Fibroblast of mammary gland (primary cell): ENCODE measurements around the gene TCAP.
A peak's percentile ranks its signal among the peaks of the same experiment; 100 is the strongest.

Experiments used
- DNase-seq: peaks from one replicate; pipeline ENCODE4 v3.0.0-alpha.2; 2010; ENCODE audit warnings: low read depth
- H3K4me3 ChIP-seq: 2 replicates; pipeline ENCODE4 v1.5.1; 2011; ENCODE audit warnings: low read depth, mild to moderate bottlenecking, low read length, moderate library complexity; ENCODE audit not compliant: control insufficient read depth
- CTCF ChIP-seq: conservative IDR thresholded peaks from 2 replicates; pipeline ENCODE4 v1.5.1; 2011; ENCODE audit warnings: low read depth, low read length, inconsistent platforms; ENCODE audit not compliant: control insufficient read depth, insufficient read depth

Gene TCAP

GRCh38 chr17:39667945-39668924 lies 3.1 kb downstream of the TCAP start, which contains the start of gene PNMT:
TSS of gene PNMT (plus strand) at chr17:39668453. CDS start at chr17:39668476, 23 bp downstream.
- peak; percentile 42 for DNase-seq
- H3K4me3 ChIP-seq: no peak within 1 kb of the TSS
- peak; percentile 38 for TF ChIP-seq CTCF

DNA sequence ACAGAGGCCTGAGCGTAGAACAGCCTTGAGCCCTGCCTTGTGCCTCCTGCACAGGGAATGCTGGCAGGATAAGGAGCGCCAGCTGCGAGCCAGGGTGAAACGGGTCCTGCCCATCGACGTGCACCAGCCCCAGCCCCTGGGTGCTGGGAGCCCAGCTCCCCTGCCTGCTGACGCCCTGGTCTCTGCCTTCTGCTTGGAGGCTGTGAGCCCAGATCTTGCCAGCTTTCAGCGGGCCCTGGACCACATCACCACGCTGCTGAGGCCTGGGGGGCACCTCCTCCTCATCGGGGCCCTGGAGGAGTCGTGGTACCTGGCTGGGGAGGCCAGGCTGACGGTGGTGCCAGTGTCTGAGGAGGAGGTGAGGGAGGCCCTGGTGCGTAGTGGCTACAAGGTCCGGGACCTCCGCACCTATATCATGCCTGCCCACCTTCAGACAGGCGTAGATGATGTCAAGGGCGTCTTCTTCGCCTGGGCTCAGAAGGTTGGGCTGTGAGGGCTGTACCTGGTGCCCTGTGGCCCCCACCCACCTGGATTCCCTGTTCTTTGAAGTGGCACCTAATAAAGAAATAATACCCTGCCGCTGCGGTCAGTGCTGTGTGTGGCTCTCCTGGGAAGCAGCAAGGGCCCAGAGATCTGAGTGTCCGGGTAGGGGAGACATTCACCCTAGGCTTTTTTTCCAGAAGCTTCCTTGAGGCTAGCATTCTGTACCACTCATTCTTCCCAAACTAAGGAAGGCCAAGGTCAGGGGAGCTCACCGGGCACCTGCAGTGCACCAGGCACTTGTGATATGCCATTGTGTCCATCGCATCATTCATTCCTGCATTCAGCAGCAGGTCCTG lies 5.0 kb downstream of the TCAP start:
- no peak for DNase-seq
- TF ChIP-seq CTCF: no peak
- no peak overlapping the region for H3K4me3 ChIP-seq

GRCh38 chr17:39670746-39671145 lies 5.6 kb downstream of the TCAP start:
- no peak overlapping the region for H3K4me3 ChIP-seq
- no peak for DNase-seq
- TF ChIP-seq CTCF: no peak

- H3K4me3 ChIP-seq: no peak overlapping the region
- DNase-seq: peak; percentile 37
- TF ChIP-seq CTCF: peak; percentile 53
Observed at GRCh38 chr17:39671651-39672521, 6.7 kb downstream of the TCAP start.

DNA sequence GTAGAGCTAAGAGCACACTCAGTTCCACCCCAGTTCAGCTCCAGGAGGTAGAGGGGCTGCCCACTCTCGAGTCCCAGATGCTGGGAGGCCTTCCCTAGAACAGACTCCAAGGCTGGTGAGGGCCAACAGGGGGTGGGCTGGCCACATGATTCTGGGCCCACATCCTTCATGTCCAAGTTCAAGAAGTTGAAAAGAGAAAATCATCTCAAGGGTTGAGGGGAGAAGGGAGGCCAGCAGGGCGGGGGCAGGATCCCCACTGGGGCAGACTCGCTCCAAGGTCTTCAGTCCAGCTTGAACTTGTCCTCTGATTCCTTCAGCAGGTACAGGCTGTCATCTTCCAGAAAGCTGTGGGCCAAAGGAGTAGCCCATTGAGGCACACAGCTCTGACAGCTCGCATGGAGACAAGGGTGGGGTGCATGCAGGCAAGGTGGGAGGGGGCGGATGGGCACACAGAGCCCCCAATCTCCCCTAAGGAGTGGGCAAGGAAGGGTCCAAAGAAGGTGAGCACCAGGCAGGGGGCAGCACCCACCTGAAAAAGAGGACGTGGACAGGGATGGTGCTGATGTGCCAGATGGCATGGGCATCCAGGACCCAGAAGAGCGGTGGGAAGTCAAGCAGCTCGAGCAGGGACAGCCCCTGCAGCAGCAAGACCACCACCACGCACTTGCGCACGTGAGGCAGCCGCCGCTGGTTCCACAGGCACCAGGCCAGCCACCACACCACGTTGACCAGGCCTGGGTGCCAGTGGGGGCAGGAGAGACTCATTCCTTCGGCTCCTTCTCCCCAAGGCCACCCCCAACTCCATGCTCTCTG lies 7.6 kb downstream of the TCAP start:
- DNase-seq: no peak
- TF ChIP-seq CTCF: no peak
- H3K4me3 ChIP-seq: no peak overlapping the region
